Astrocyte (in vitro differentiated cells and primary cell): Measurements from ENCODE around the gene CTCFL.

Experiments
- EZH2 ChIP-seq: IDR thresholded peaks from 2 replicates; pipeline ENCODE4 v1.6.1; 2012; ENCODE audit warnings: mild to moderate bottlenecking, low read length, inconsistent platforms; ENCODE audit not compliant: insufficient read depth
- TF ChIP-seq, protein P1 (sequence below): IDR thresholded peaks from 2 replicates; pipeline ENCODE4 v1.5.1; 2011; ENCODE audit warnings: low read depth, mild to moderate bottlenecking, inconsistent platforms, low read length, moderate library complexity; ENCODE audit not compliant: insufficient read depth

DNA sequence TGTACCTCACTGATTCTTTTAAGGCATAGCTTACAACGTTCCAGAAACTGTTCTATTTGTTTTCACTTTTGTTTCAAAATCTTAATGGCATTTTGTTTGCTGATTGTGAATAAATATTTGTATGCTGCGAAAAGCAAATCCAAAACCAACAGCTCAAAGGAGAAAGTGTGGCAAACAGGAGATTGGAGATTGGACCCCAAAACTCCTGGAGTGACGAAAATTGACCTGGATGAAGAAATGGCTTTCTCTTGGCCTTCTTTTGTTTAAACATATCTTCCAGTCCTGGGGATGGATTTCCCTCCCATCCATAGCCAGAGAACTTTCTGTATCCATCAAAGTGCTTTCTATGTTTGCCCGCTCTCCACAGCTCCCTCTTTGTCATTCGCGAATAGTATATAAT is 2.8 kb upstream of the CTCFL start:
- TF ChIP-seq EZH2, result no peak
- TF ChIP-seq, protein P1, sequence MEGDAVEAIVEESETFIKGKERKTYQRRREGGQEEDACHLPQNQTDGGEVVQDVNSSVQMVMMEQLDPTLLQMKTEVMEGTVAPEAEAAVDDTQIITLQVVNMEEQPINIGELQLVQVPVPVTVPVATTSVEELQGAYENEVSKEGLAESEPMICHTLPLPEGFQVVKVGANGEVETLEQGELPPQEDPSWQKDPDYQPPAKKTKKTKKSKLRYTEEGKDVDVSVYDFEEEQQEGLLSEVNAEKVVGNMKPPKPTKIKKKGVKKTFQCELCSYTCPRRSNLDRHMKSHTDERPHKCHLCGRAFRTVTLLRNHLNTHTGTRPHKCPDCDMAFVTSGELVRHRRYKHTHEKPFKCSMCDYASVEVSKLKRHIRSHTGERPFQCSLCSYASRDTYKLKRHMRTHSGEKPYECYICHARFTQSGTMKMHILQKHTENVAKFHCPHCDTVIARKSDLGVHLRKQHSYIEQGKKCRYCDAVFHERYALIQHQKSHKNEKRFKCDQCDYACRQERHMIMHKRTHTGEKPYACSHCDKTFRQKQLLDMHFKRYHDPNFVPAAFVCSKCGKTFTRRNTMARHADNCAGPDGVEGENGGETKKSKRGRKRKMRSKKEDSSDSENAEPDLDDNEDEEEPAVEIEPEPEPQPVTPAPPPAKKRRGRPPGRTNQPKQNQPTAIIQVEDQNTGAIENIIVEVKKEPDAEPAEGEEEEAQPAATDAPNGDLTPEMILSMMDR, result no peak
